PC-3 (cell line): ENCODE results near the gene TGFB2. TPM values are rescaled to one million over a fixed set of nuclear protein-coding genes. Genes with fewer than 3 reads are reported as not detected.

Experiments
- ATAC-seq: fragments of 200-7000 bp; cut with Tn5 transposase; 2 replicates; pipeline ENCODE4 v1.9.1; 2020; ENCODE audit warnings: mild to moderate bottlenecking, moderate library complexity
- BruUV-seq: library from RNA; stranded (reverse); fragments of 400-500 nt; replicated peaks from 2 replicates; lab custom pipeline; 2021; lab: Mats Ljungman, UMichigan
- CTCF ChIA-PET: fragments of 300-600 bp; sonication (Branson Sonifier 250); formaldehyde crosslinking; loops from one replicate; lab custom pipeline; 2022; ENCODE audit warnings: antibody characterized with exemption; lab: Charles Lee
- POLR2A ChIA-PET: fragments of 300-600 bp; sonication (Branson Sonifier 250); formaldehyde crosslinking; loops from one replicate; lab custom pipeline; 2022; ENCODE audit warnings: antibody characterized with exemption; ENCODE audit not compliant: unreplicated experiment; lab: Charles Lee
- DNase-seq: peaks from one replicate; pipeline ENCODE4 v3.0.0-alpha.2; 2015
- H2AFZ ChIP-seq: fragments of 300-600 bp; sonication (generic); 2 replicates; pipeline ENCODE4 v1.6.0; 2016; ENCODE audit warnings: antibody characterized with exemption, low read length
- H3F3A ChIP-seq: fragments of 300-600 bp; sonication (generic); one replicate; pipeline ENCODE4 v1.6.0; 2017; ENCODE audit warnings: antibody characterized with exemption, low read length, control low read depth, mild to moderate bottlenecking; ENCODE audit not compliant: unreplicated experiment
- H3K27ac ChIP-seq: fragments of 300-600 bp; sonication (generic); 2 replicates; pipeline ENCODE4 v1.5.1; 2016; ENCODE audit warnings: mild to moderate bottlenecking, low read length
- H3K27me3 ChIP-seq: fragments of 300-600 bp; sonication (generic); 2 replicates; pipeline ENCODE4 v1.6.1; 2016; ENCODE audit warnings: low read length, mixed read lengths
- H3K36me3 ChIP-seq: fragments of 300-600 bp; sonication (generic); 2 replicates; pipeline ENCODE4 v1.6.1; 2016; ENCODE audit warnings: low read depth, mixed run types, low read length, mixed read lengths
- H3K4me1 ChIP-seq: fragments of 300-600 bp; sonication (generic); 2 replicates; pipeline ENCODE4 v1.5.1; 2016; ENCODE audit warnings: low read length; ENCODE audit not compliant: insufficient read depth
- H3K4me2 ChIP-seq: fragments of 300-600 bp; sonication (generic); 2 replicates; pipeline ENCODE4 v1.6.0; 2016; ENCODE audit warnings: low read length
- H3K4me3 ChIP-seq: fragments of 300-600 bp; sonication (generic); 2 replicates; pipeline ENCODE4 v1.5.1; 2016; ENCODE audit warnings: mild to moderate bottlenecking, low read length, mixed read lengths
- H3K79me2 ChIP-seq: fragments of 300-600 bp; sonication (generic); 2 replicates; pipeline ENCODE4 v1.6.1; 2017; ENCODE audit warnings: low read length, mixed read lengths
- H3K9ac ChIP-seq: fragments of 300-600 bp; sonication (generic); 2 replicates; pipeline ENCODE4 v1.6.0; 2016; ENCODE audit warnings: mild to moderate bottlenecking, low read length
- H3K9me2 ChIP-seq: fragments of 300-600 bp; sonication (generic); replicated peaks from 2 replicates; pipeline ENCODE4 v1.6.1; 2016; ENCODE audit warnings: mixed run types, low read length, mixed read lengths
- H3K9me3 ChIP-seq: fragments of 300-600 bp; sonication (generic); 2 replicates; pipeline ENCODE4 v1.6.1; 2016; ENCODE audit warnings: low read length, mixed read lengths
- H4K20me1 ChIP-seq: fragments of 300-600 bp; sonication (generic); 2 replicates; pipeline ENCODE4 v1.6.1; 2016; ENCODE audit warnings: low read length, mixed read lengths
- CTCF ChIP-seq: fragments of 300-600 bp; sonication (generic); conservative IDR thresholded peaks from 2 replicates; pipeline ENCODE4 v1.5.1; 2017; ENCODE audit warnings: antibody characterized with exemption, low read depth, mild to moderate bottlenecking, low read length
- EZH2 ChIP-seq: fragments of 300-600 bp; sonication (generic); IDR thresholded peaks from one replicate; pipeline ENCODE4 v1.6.1; 2017; ENCODE audit warnings: antibody characterized with exemption, mild to moderate bottlenecking, low read length; ENCODE audit not compliant: unreplicated experiment
- EZH2phosphoT487 ChIP-seq: fragments of 300-600 bp; sonication (generic); IDR thresholded peaks from 2 replicates; pipeline ENCODE4 v1.6.1; 2018; ENCODE audit warnings: mild to moderate bottlenecking, antibody characterized with exemption, low read length, borderline replicate concordance
- intact Hi-C: fragments of 100-400 bp; cut with micrococcal nuclease; formaldehyde crosslinking; loops from 2 replicates; pipeline ENCODE4 v1.9.0; 2023
- total RNA-seq: library from RNA; depleted of rRNA; stranded (reverse); fragments of >200 nt; gene quantifications from 2 replicates; pipeline ENCODE4 v1.2.3, GENCODE V29; 2014

Gene TGFB2
- total RNA-seq, 1 experiment from 2014 or later, result 50.3 TPM

GRCh38 chr1:218474128-218474527 is 129.0 kb downstream of the TGFB2 start:
- intact Hi-C loops, result loop anchor here (10.0 kb wide), 1 partner anchor 471 kb away; no protein-coding TSS in a partner anchor
- no peak overlapping the region for H3K9ac ChIP-seq
- no peaks in the 10 kb centered on the region for H3K36me3 ChIP-seq
- H4K20me1 ChIP-seq, result no peaks in the 10 kb centered on the region
- H2AFZ ChIP-seq, result no peak overlapping the region
- H3K27me3 ChIP-seq, result no peaks in the 10 kb centered on the region
- H3K4me2 ChIP-seq, result no peak overlapping the region
- ChIA-PET CTCF (no interaction called here), POLR2A (no interaction called here)
- H3K9me2 ChIP-seq, result no peaks in the 10 kb centered on the region
- no peaks in the 10 kb centered on the region for H3F3A ChIP-seq
- H3K9me3 ChIP-seq, result peaks cover 4% of the 10 kb centered on the region; the same call in 1 of the 2 replicates
- TF ChIP-seq EZH2 (no peak), CTCF (no peak), EZH2phosphoT487 (no peak)
- ATAC-seq, result no peak
- no peak overlapping the region for H3K27ac ChIP-seq
- peaks cover 29% of the 10 kb centered on the region for H3K4me1 ChIP-seq
- H3K4me3 ChIP-seq, result no peak overlapping the region
- DNase-seq, result no peak
- BruUV-seq, result no TSS peak
- H3K79me2 ChIP-seq, result no peaks in the 10 kb centered on the region

GRCh38 chr1:218475275-218475674 is 130.1 kb downstream of the TGFB2 start:
- DNase-seq (peak; percentile 60), ATAC-seq (peak; percentile 17)
- POLR2A ChIA-PET, result interaction anchor here (0.6 kb wide), 1 partner anchor 129 kb away, joined by 3 read pairs; no protein-coding TSS in a partner anchor
- Histone ChIP-seq H3K27ac (no peak overlapping the region), H3K36me3 (no peaks in the 10 kb centered on the region), H3K9me3 (peaks cover 4% of the 10 kb centered on the region; the same call in 1 of the 2 replicates), H3K9me2 (no peaks in the 10 kb centered on the region), H3K4me3 (no peak overlapping the region), H4K20me1 (no peaks in the 10 kb centered on the region), H3K4me2 (no peak overlapping the region), H2AFZ (0 out of 2 replicates have a peak overlapping the region, but pooled peaks have one; percentile 4), H3K9ac (no peak overlapping the region), H3F3A (no peaks in the 10 kb centered on the region), H3K27me3 (no peaks in the 10 kb centered on the region), H3K4me1 (peaks cover 38% of the 10 kb centered on the region), H3K79me2 (no peaks in the 10 kb centered on the region)
- no peak for TF ChIP-seq EZH2phosphoT487
- TF ChIP-seq CTCF, result peak; percentile 45; the same call in 1 of the 2 replicates
- TF ChIP-seq EZH2, result no peak
- CTCF ChIA-PET, result interaction anchor here (0.7 kb wide), 1 partner anchor 22 kb away, joined by 3 read pairs; no protein-coding TSS in a partner anchor
- intact Hi-C loops, result loop anchor here (10.0 kb wide), 1 partner anchor 470 kb away; no protein-coding TSS in a partner anchor
- no TSS peak for BruUV-seq

GRCh38 chr1:218475699-218476098 is 130.6 kb downstream of the TGFB2 start:
- Histone ChIP-seq H3K4me1 (peaks cover 43% of the 10 kb centered on the region), H3K9ac (no peak overlapping the region)

More at GRCh38 chr1:218475699-218476098, 130.6 kb downstream of the TGFB2 start:
- no peak overlapping the region for H2AFZ ChIP-seq
- ATAC-seq (no peak), DNase-seq (no peak)
- no peak overlapping the region for H3K27ac ChIP-seq
- peaks cover 4% of the 10 kb centered on the region; the same call in 1 of the 2 replicates for H3K9me3 ChIP-seq
- no peaks in the 10 kb centered on the region for H3K27me3 ChIP-seq
- H3F3A ChIP-seq, result no peaks in the 10 kb centered on the region
- ChIA-PET CTCF (interaction anchor here (0.7 kb wide), 1 partner anchor 22 kb away, joined by 3 read pairs; no protein-coding TSS in a partner anchor), POLR2A (interaction anchor here (0.6 kb wide), 1 partner anchor 130 kb away, joined by 3 read pairs; no protein-coding TSS in a partner anchor)
- BruUV-seq, result no TSS peak
- TF ChIP-seq CTCF (no peak), EZH2phosphoT487 (no peak), EZH2 (no peak)
- intact Hi-C loops, result loop anchor here (1.0 to 10.0 kb wide), 3 partner anchors 21 to 469 kb away; no protein-coding TSS in a partner anchor
- H4K20me1 ChIP-seq, result no peaks in the 10 kb centered on the region
- H3K9me2 ChIP-seq, result no peaks in the 10 kb centered on the region
- no peaks in the 10 kb centered on the region for H3K36me3 ChIP-seq
- no peak overlapping the region for H3K4me3 ChIP-seq
- H3K79me2 ChIP-seq, result no peaks in the 10 kb centered on the region
- H3K4me2 ChIP-seq, result no peak overlapping the region; the same call in 1 of the 2 replicates
